Measurements from ENCODE around the gene ATP6V1G1. TPM values are rescaled to one million over a fixed set of nuclear protein-coding genes. Genes with fewer than 3 reads are reported as not detected.
"Not testable (repeated sequence)": the region's sequence is repeated elsewhere in the genome, so short reads cannot be mapped to it uniquely, and the experiment has no call there.

ATP6V1G1 gene
- total RNA-seq, 2 donors from 2014 or later = 59.4 to 74.4 TPM

DNA sequence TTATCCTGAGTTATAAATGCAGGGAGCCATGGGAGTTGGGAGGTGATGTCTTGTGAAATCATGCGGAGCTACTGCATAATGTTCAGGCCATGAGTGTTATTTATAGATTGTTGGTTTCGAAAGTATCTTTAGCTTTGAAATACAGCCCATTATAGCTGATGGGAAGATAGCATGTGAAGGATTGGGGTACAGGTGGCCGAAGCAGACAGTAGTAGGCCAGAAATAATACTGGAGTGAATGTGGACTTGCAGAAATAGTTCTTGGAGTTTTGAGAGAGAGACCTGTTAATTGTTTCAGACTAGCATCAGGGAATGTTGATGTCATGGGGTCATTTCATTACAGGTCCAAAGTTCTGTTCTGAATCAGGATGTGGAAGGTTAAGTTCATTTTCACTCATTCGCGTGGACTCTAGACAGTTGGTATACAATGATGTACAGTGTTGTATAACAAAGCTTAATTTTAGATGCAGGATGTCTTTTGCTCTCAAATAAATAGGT, 3.8 kb downstream of the ATP6V1G1 start:
- H3K4me1 ChIP-seq = peaks cover 9% of the 10 kb centered on the region
- H3K27me3 ChIP-seq = no peaks in the 10 kb centered on the region
- peak overlapping the region; percentile 61 for H3K27ac ChIP-seq
- intact Hi-C loops (cut with DNase I) = loop anchor here (10.0 kb wide), 1 partner anchor 187 kb away; no protein-coding TSS in a partner anchor
- H3K9me3 ChIP-seq = no peaks in the 10 kb centered on the region
- DNase-seq = no peak
- H3K4me3 ChIP-seq = no peak overlapping the region
- H3K36me3 ChIP-seq = no peaks in the 10 kb centered on the region
- no peak overlapping the region for H3K9ac ChIP-seq (ENCODE audit: low read depth in 2 of 2, low read length in 2 of 2)
- TF ChIP-seq, protein P1, sequence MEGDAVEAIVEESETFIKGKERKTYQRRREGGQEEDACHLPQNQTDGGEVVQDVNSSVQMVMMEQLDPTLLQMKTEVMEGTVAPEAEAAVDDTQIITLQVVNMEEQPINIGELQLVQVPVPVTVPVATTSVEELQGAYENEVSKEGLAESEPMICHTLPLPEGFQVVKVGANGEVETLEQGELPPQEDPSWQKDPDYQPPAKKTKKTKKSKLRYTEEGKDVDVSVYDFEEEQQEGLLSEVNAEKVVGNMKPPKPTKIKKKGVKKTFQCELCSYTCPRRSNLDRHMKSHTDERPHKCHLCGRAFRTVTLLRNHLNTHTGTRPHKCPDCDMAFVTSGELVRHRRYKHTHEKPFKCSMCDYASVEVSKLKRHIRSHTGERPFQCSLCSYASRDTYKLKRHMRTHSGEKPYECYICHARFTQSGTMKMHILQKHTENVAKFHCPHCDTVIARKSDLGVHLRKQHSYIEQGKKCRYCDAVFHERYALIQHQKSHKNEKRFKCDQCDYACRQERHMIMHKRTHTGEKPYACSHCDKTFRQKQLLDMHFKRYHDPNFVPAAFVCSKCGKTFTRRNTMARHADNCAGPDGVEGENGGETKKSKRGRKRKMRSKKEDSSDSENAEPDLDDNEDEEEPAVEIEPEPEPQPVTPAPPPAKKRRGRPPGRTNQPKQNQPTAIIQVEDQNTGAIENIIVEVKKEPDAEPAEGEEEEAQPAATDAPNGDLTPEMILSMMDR (IDR thresholded peaks at IDR 0.05) = no peak

DNA sequence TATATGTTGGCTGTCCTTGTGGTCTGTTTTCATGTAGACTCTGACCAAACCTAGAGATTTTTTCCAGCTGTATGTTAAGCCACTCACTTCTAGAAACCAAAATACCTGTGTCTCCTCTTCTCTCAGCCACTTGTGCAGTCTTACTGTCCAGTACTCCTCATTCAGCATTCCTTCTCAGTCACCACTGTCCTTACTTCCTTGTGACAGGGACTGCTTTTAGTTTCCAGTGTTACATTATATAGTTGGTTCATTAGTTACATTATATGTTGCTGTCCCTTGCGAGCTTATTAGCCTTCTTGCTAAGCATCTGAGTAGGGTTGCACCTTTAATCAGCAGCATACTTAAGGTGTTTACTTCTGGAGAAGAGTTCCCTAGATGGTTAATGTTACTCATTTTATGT, 4.3 kb downstream of the ATP6V1G1 start:
- H3K27ac ChIP-seq = peak overlapping the region; percentile 61
- no peaks in the 10 kb centered on the region for H3K27me3 ChIP-seq
- H3K4me1 ChIP-seq = peaks cover 9% of the 10 kb centered on the region
- intact Hi-C loops (cut with DNase I) = loop anchor here (10.0 kb wide), 1 partner anchor 187 kb away; no protein-coding TSS in a partner anchor
- H3K9me3 ChIP-seq = no peaks in the 10 kb centered on the region
- no peak overlapping the region for H3K9ac ChIP-seq (ENCODE audit: low read depth in 2 of 2, low read length in 2 of 2)
- H3K4me3 ChIP-seq = no peak overlapping the region
- H3K36me3 ChIP-seq = no peaks in the 10 kb centered on the region
- DNase-seq = no peak
- TF ChIP-seq, protein P1 (IDR thresholded peaks at IDR 0.05) = no peak

DNA sequence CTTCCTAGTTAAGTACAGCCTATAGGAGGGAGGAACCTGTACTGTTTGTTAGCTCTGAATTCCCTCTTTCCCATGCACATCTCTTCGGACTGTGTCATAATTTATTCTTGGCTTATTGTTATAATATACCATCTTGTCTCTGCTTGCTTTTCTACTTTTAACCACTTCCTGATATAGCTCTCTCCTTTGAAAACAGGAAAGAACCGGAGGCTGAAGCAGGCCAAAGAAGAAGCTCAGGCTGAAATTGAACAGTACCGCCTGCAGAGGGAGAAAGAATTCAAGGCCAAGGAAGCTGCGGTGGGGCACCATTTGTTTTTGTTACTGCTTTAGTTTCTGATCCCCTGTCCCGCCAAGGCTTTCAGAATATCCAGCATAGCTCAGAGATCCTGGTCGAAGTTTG, 4.8 kb downstream of the ATP6V1G1 start:
- intact Hi-C loops (cut with DNase I) = loop anchor here (10.0 kb wide), 1 partner anchor 188 kb away; no protein-coding TSS in a partner anchor
- H3K9ac ChIP-seq (ENCODE audit: low read depth in 2 of 2, low read length in 2 of 2) = peak overlapping the region in 1 of 2 donors; percentile 10

DNA sequence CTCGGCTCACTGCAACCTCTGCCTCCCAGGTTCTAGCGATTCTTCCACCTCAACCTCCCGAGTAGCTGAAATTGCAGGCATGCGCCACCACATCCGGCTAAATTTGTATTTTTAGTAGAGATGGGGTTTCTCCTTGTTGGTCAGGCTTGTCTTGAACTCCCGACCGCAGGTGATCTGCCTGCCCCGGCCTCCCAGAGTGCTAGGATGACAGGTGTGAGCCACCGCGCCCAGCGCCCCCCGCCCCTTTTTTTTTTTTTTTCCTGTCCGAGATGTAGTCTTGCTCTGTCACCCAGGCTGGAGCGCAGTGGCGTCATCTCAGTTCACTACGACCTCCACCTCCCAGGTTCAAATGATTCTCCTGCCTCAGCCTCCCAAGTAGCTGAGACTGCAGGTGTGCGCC, 6.6 kb downstream of the ATP6V1G1 start:
- TF ChIP-seq, protein P1 (IDR thresholded peaks at IDR 0.05) = no peak
- H3K4me1 ChIP-seq = peaks cover 9% of the 10 kb centered on the region
- no peaks in the 10 kb centered on the region for H3K36me3 ChIP-seq
- H3K27me3 ChIP-seq = no peaks in the 10 kb centered on the region
- DNase-seq = no peak
- no peak overlapping the region for H3K4me3 ChIP-seq
- H3K27ac ChIP-seq = no peak overlapping the region
- H3K9ac ChIP-seq (ENCODE audit: low read depth in 2 of 2, low read length in 2 of 2) = no peak overlapping the region
- H3K9me3 ChIP-seq = no peaks in the 10 kb centered on the region
- intact Hi-C loops (cut with DNase I) = loop anchor here (10.0 kb wide), 1 partner anchor 189 kb away; no protein-coding TSS in a partner anchor

More for the DNA sequence above, 4.8 kb downstream of the ATP6V1G1 start:
- H3K27ac ChIP-seq = peak overlapping the region; percentile 61
- TF ChIP-seq, protein P1 (IDR thresholded peaks at IDR 0.05) = no peak
- DNase-seq = no peak
- H3K36me3 ChIP-seq = no peaks in the 10 kb centered on the region
- no peaks in the 10 kb centered on the region for H3K9me3 ChIP-seq
- peaks cover 9% of the 10 kb centered on the region for H3K4me1 ChIP-seq
- no peaks in the 10 kb centered on the region for H3K27me3 ChIP-seq
- no peak overlapping the region for H3K4me3 ChIP-seq

DNA sequence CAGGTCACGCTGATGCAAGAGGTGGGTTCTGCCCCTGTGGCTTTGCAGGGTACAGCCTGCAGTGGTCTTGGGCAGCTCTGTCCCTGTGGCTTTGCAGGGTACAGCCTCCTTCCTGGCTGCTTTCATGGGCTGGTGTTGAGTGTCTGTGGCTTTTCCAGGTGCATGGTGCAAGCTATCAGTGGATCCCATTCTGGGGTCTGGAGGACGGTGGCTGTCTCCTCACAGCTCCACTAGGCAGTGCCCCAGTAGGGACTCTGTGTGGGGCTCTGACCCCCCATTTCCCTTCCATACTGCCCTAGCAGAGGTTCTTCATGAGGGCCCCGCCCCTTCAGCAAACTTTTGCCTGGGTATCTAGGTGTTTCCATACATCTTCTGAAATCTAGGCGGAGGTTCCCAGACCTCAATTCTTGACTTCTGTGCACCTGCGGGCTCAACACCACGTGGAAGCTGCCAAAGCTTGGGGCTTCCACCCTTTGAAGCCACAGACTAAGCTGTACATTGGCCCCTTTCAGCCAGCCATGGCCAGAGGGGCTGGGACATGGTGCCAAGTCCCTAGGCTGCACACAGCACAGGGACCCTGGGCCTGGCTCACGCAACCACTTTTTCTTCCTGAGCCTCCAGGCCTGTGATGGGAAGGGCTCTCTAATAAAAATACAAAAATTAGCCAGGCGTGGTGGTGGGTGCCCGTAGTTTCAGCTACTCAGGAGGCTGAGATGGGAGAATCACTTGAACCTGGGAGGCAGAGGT, 13.1 kb downstream of the ATP6V1G1 start:
- H3K4me1 ChIP-seq; H3K27ac ChIP-seq; H3K9ac ChIP-seq (ENCODE audit: low read depth in 2 of 2, low read length in 2 of 2); DNase-seq; intact Hi-C loops (cut with DNase I); H3K4me3 ChIP-seq; H3K9me3 ChIP-seq; H3K36me3 ChIP-seq; H3K27me3 ChIP-seq: not testable (repeated sequence)

DNA sequence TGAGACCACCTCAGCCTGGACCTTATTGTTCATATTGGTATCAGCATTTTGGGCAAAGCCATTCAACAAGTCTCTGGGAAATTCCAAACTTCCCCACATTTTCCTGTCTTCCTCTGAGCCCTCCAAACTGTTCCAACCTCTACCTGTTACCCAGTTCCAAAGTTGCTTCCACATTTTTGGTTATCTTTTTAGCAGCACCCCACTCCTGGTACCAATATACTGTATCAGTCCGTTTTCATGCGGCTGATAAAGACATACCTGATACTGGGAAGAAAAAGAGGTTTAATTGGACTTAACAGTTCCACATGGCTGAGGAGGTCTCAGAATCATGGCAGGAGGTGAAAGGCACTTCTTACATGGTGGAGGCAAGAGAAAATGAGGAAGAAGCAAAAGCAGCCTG, 14.2 kb downstream of the ATP6V1G1 start:
- intact Hi-C loops (cut with DNase I); H3K9me3 ChIP-seq; H3K27me3 ChIP-seq; DNase-seq; H3K9ac ChIP-seq (ENCODE audit: low read depth in 2 of 2, low read length in 2 of 2); H3K4me3 ChIP-seq; H3K4me1 ChIP-seq; H3K36me3 ChIP-seq; H3K27ac ChIP-seq: not testable (repeated sequence)
